GM23248 (cell line): ENCODE data around the gene GALNT10.

ENCODE experiments used
- EZH2 ChIP-seq: fragments of 200-600 bp; sonication (generic); IDR thresholded peaks from 2 replicates; pipeline ENCODE4 v1.6.1; 2018; ENCODE audit warnings: antibody characterized with exemption, mild to moderate bottlenecking; ENCODE audit not compliant: insufficient read depth, poor library complexity, severe bottlenecking
- EZH2phosphoT487 ChIP-seq: fragments of 200-600 bp; sonication (generic); IDR thresholded peaks from 2 replicates; pipeline ENCODE4 v1.6.1; 2018; ENCODE audit warnings: antibody characterized with exemption, moderate library complexity, mild to moderate bottlenecking, low read depth; ENCODE audit not compliant: insufficient read depth

DNA sequence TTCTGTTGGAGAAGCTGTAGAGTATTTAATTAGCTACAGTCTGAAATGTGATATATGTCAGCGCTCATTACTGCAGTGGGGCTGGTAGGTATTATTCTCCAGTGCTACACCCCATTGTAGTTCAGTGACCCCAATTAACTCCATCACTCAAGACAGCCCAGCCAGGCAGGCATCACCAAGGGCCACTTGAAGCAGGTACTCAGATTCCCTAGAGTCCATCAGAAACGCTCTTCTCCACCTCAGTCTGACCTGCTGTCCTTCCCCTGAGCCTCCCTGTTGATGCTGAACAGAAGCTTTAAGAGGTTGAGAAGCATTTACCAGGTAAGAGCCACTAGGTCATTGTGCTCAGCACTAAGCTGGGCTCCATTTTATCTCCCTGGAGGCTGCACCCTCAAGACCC lies 71.8 kb downstream of the GALNT10 start:
- TF ChIP-seq EZH2 (no peak), EZH2phosphoT487 (no peak)
